Fibroblast of gingiva (primary cell): ENCODE data around the gene NSUN2.
"Not testable (repeated sequence)": the region's sequence is repeated elsewhere in the genome, so short reads cannot be mapped to it uniquely, and the experiment has no call there.

Source experiments
- DNase-seq: peaks from one replicate; pipeline ENCODE4 v3.0.0-alpha.2; 2011; ENCODE audit warnings: low read depth

Gene NSUN2

GRCh38 chr5:6632888-6633468 is at the start of gene NSUN2, which contains the start of gene SRD5A1:
NSUN2 (minus strand) TSS chr5:6633044; CDS start chr5:6632979, 65 bp downstream.
SRD5A1 (plus strand) TSS chr5:6633440; CDS start chr5:6633577, 137 bp downstream.
- peak; percentile 90 for DNase-seq

DNA sequence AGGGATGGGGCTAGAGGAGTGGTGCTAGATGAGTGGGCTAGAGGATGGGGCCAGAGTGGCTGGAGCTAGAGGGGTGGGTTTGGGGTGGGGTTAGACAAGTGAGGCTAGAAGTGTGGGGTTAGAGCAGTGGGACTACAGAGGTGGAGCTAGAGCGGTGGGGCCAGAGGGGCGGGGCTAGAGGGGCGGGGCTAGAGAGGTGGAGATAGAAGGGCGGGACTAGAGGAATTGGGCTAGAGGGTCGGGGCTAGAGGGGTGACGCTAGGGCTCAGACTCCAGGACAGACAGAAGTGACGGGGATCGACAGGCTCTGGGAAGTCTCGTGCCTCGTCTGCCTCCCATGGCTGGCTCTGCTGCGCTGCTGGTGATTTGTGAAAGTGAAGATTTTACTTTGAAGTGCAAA is 49.4 kb upstream of the NSUN2 start:
- DNase-seq, result no peak

GRCh38 chr5:6681682-6682081 is 48.8 kb upstream of the NSUN2 start:
- no peak for DNase-seq

GRCh38 chr5:6680922-6681321 is 48.1 kb upstream of the NSUN2 start:
- no peak for DNase-seq

DNA sequence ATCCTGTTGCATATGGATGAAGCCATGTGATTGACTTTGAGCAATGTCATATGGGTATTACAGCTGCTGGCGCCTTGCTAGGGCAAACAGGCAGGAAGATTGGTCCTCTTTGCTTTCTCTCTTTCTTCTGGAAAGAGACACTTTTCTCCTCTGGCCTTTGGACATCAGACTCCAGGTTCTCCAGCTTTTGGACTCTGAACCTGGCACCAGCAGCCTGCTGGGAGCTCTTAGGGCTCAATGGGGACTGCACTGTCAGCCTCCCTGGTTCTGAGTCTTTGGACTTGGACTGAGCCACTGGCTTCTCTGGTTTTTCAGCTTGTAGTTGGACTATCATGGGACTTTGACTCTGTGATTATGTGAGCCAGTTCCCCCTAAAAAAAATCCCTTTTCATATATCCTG is 45.5 kb upstream of the NSUN2 start:
- DNase-seq, result no peak

DNA sequence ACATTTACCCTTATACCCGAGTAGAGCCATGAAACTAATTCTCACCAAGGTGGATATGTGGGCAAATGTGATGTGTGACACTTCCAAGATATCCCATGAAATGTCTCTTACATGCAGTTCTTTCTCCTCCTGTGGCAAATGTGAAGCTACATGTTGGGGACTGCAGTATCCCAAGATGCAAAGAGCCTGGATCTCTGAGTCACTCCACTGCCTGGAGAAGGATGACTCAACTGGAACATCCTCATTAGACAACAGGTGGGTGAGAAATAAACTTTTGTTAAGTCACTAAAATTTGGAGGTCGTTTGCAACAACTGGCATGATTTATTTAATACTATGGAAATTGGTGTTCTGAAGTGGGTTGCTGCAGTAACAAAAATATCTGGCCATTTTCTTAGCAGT is 43.9 kb upstream of the NSUN2 start:
- no peak for DNase-seq

GRCh38 chr5:6675784-6676491 is 43.1 kb upstream of the NSUN2 start:
- no peak for DNase-seq

- DNase-seq, result no peak
These were observed 42.0 kb upstream of the NSUN2 start for GRCh38 chr5:6674886-6675285.

- DNase-seq, result no peak
These were observed 41.6 kb upstream of the NSUN2 start for GRCh38 chr5:6674421-6674820.

GRCh38 chr5:6673963-6674362 is 41.1 kb upstream of the NSUN2 start:
- no peak for DNase-seq

- DNase-seq, result no peak
These were observed 40.2 kb upstream of the NSUN2 start for GRCh38 chr5:6673031-6673430.

- not testable (repeated sequence) for DNase-seq
These were observed 35.9 kb upstream of the NSUN2 start for GRCh38 chr5:6668717-6669116.

GRCh38 chr5:6667648-6668047 is 34.8 kb upstream of the NSUN2 start:
- DNase-seq, result no peak

GRCh38 chr5:6666762-6667161 is 33.9 kb upstream of the NSUN2 start:
- no peak for DNase-seq

- DNase-seq, result no peak
These were observed 27.8 kb upstream of the NSUN2 start for GRCh38 chr5:6660688-6661087.

DNA sequence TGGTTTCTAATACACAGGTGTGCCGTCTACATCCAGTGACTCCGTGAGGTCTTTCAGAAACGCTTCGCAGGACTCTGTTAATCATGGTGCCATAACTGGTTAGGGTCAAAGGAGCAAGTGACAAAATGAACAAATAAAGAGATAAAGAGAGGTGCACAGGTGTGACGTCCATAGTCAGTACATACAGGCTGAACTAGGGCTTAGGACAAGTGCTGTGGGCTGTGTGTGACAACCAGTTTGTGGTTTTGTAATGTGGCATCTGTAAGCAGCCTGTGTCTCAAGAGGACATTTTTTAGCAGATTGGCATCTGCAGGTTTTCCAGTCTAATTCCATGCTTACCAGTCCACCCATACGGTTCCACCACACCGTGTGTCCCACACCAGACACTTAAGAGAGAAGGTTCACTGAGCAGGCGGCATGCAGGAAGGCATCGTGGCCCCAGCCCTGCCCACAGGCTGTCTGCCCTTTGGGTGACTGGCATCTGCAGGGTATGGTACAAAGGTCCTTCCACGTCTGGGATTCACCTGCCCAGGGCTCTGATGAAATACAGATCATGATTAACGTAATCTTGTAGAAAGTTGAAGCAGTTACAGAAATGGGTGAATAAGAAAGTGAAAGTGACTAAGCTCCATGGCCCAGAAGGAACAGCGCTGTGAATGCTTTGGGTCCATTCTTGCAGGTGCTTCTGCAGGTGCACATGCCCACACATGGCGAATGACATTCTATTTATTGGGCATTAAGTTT is 27.3 kb upstream of the NSUN2 start:
- DNase-seq, result no peak

DNA sequence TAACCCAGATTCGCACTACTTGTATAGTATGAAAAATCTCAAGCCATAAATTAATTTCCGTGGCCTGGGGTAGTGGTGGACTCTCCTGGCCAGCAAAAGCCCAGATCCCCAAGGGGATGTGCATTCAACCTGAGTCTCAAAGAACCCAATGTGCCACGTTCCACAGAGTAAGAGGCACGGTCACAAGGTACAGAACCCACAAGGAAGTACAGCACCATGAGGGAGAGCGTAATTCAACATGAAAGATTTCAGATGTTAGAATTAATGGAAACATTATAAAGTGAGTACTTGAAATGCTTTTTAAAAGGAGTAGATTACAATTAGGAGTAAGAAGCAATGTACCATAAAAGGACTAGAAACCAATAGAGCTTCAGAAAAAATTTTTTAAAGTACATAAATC is 23.8 kb upstream of the NSUN2 start:
- no peak for DNase-seq

DNA sequence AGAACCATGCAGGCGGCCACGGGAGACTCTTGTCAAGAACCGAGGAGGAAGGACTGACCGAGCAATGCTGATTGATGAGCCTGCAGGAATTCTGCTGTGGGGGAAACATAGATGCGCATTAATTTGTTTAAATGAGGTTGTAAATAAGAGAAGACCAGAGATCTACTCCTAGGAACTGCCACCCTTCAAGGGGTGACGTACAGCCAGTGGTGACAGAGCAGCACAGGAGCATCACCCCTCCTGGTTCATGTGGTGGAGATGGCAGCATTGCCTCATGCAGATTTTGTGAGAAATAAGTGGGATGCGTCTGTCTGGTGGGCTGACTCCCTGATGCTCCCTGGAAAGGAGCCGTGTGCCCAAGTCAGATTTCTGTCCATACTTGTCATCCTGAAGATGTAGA is 22.6 kb upstream of the NSUN2 start:
- no peak for DNase-seq

GRCh38 chr5:6652025-6652424 is 19.2 kb upstream of the NSUN2 start:
- DNase-seq, result no peak

GRCh38 chr5:6649681-6650080 is 16.8 kb upstream of the NSUN2 start:
- no peak for DNase-seq

GRCh38 chr5:6649186-6649585 is 16.3 kb upstream of the NSUN2 start:
- DNase-seq, result no peak

DNA sequence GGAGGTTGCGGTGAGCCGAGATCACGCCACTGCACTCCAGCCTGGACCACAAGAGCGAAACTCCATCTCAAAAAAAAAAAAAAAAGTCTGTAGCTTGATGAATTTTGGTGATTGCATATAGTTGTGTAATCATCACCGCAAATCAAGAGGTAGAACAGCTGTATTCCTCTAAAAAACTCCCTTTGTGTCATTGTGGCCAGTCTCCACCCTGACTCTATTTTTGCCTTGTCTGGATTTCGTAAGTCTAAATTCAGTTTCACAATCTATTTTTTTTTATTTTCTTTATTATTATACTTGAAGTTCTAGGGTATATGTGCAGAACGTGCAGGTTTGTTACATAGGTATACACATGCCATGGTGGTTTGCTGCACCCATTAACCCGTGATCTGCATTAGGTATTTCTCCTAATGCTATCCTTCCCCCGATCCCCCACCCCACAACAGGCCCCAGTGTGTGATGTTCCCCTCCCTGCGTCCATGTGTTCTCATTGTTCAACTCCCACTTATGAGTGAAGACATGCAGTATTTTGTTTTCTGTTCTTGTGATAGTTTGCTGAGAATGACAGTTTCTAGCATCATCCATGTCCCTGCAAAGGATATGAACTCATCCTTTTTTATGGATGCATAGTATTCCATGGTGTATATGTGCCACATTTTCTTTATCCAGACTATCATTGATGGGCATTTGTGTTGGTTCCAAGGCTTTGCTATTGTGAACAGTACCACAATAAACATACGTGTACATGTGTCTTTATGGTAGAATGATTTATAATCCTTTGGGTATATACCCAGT is 12.9 kb upstream of the NSUN2 start:
- peak; percentile 47 for DNase-seq
